HG03521 (cell line): ENCODE data around the gene B4GAT1.
A peak's percentile ranks its signal among the peaks of the same experiment; 100 is the strongest.
"Not testable (repeated sequence)": the region's sequence is repeated elsewhere in the genome, so short reads cannot be mapped to it uniquely, and the experiment has no call there.

Source experiments
- ATAC-seq: cut with Tn5 transposase; IDR thresholded peaks from one replicate; pipeline ENCODE4 v1.9.1; 2021; ENCODE audit warnings: mild to moderate bottlenecking, moderate library complexity; ENCODE audit not compliant: unreplicated experiment

Gene B4GAT1

DNA sequence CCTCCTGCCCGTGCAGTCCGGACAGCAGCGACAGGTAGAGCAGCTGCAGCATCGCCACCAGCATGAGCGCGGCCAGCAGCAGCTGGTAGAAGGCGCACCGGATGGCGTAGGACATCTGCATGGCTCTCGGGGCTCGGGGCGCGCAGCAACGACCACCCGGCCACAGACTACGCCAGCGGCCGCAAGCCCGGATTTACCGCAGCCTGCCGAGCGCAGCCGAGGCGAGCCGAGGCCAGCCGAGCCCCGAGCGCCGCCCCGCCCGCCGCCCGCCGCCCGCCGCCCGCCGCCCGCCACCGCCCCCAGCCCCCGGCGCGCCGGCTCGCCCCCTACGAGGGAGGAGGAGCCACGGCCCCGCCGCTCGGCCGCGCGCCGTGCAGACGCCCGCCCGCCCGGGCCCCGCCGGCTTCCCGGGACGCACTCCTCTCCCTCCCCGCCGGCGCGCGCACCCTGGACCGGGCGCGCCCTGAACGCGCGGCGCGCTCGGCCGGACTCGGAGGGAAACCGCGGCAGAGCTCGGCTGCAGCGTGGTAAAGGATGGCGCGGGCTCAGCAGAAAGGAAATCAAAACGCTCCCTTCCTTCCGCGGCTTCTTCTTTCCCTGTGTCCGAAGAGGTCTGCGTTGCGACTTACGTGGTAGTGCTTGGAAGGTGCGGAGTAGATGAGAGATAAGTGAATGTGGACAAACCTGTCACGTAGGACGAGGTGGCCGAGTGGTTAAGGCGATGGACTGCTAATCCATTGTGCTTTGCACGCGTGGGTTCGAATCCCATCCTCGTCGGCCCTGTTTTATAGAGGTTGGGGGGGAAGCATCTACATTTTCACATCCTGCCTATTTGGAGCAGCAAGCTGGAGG lies at the start of gene B4GAT1:
B4GAT1 (minus strand) TSS at position 205 of the 852 bp plus-strand sequence; CDS start at position 121, 84 bp downstream.
- peak; percentile 31 for ATAC-seq

- no peak for ATAC-seq
Observed at GRCh38 chr11:66393954-66394353, 46.5 kb upstream of the B4GAT1 start.

DNA sequence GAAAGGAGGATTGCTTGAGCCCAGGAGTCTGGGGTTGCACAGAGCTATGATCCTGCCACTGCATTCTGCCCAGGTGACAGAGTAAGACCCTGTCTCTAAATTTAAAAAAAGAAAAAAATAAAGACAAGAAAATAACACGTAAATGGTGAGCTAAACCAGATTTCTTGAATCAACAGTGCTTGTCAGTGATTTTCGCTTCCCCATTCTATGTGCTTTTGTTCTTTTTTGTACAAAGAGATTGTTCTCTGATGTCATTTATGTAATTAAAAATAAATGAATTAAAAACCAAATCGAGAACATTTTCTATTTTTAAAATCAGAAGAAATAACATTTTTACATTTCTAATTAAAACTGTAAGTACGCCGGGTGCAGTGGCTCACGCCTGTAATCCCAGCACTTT lies 43.9 kb upstream of the B4GAT1 start:
- no peak for ATAC-seq

DNA sequence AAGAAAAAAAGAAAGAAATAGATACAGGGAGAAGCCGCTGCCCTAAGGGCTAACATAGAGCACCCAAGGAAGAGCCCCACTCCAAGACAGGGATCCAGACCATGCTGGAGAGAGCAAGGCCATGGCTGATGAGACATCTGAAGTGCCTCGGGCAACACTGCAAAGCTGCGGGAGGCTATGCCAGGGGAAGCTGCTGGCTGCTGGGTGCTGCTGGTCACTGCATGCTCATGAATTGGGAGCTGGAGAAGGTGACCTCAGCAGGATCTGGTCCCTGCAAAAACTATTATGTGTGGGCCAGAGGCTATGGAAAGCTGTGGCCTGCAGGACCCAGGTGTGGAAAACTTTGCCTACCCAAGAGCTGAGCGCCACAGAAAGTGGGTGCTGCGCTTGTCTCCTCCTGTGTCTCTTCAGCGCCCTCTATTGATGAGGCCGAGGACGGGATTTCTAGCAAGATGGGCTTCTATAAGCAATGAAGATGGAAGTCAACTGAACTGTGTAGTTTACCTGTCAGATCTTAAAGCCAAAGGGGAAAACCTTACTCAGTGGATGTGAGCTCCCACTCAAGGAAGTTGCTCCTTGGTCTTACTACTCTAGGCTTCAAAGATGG lies 41.5 kb upstream of the B4GAT1 start:
- ATAC-seq, result no peak

- ATAC-seq, result no peak
Observed at GRCh38 chr11:66386171-66387069, 39.0 kb upstream of the B4GAT1 start.

GRCh38 chr11:66384316-66384715 lies 36.9 kb upstream of the B4GAT1 start:
- not testable (repeated sequence) for ATAC-seq

GRCh38 chr11:66380264-66380663 lies 32.8 kb upstream of the B4GAT1 start:
- ATAC-seq, result not testable (repeated sequence)

DNA sequence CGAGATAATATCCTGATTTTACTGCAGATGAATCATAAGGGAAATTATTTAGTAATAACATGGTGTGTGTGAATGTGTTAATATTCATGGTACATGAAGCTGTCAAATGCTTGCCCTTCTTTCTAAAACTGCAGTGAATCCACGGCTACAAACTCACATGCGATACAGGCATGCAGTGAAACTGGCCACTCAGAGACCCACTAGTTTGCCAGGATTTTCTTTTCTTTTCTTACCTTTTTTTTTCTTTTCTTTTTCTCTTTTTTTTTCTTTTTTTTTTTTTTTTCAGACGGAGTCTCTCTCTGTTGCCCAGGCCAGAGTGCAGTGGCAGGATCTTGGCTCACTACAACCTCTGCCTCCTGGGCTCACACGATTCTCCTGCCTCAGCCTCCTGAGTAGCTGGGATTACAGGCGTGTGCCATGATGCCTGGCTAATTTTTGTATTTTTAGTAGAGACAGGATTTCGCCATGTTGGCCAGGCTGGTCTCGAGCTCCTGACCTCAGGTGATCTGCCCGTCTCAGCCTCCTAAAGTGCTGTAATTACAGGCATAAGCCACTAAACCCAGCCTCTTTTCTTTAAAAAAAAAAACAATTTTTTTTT lies 26.4 kb upstream of the B4GAT1 start:
- not testable (repeated sequence) for ATAC-seq

- no peak for ATAC-seq
Observed at GRCh38 chr11:66373265-66373664, 25.8 kb upstream of the B4GAT1 start.

GRCh38 chr11:66371627-66372415 lies 24.4 kb upstream of the B4GAT1 start, which contains the start of gene SLC29A2:
Gene SLC29A2, minus strand, starts transcription at chr11:66371760. Its CDS starts 169 bp downstream, at chr11:66371591.
- peak; percentile 58 for ATAC-seq

GRCh38 chr11:66369073-66369894 lies 21.9 kb upstream of the B4GAT1 start:
- no peak for ATAC-seq

DNA sequence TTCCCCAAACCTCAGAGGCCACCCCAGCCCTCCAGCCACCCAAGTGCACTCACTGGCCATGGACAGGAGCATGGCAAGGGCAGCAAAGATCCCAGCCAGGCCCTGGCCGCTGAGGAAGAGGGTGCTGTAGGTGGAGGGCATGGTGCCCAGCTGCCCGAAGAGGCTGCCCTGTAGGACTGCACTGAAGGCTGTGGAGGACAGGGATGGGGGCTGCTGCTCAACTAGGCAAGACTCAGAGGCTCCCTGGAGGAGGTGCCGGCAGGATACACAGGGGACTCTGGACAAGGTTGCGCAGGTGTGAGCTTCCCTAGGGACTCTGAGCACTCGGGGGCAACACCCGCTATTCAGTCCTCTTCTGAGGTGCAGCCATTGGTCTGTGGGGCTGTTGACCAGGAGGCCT lies 21.1 kb upstream of the B4GAT1 start:
- ATAC-seq, result no peak

- ATAC-seq, result no peak
Observed at GRCh38 chr11:66367561-66368312, 20.3 kb upstream of the B4GAT1 start.

DNA sequence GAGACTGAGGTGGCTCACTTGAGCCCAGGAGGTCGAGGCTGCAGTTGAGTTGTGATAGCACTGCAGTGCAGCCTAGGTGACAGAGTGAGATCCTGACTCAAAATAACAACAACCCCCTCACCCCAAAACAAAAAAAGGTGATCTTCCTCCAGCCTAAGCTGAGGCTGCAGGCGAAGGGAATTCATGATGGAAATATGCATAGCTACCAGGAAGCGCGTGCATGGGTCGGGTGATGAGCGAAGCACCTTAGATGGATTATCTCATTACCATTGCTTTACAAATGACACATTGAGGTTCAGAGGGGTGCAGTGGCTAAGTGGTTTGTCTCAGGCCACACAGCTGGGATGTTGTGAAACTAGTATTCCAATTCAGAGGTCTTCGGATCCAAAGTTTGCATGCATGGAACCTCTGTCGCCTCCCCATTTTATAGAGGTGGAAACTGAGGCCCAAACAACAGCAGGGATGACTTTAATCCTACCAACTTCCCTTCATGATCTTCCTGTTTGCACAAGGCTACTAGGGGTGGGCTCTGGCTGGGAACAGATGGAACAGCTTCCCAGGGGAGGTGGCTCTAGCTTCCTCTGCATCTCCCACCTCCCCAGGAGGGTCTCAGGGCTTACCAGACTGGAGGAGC lies 19.5 kb upstream of the B4GAT1 start:
- no peak for ATAC-seq

- no peak for ATAC-seq
Observed at GRCh38 chr11:66365711-66366619, 18.5 kb upstream of the B4GAT1 start.

- ATAC-seq, result no peak
Observed at GRCh38 chr11:66365166-66365565, 17.7 kb upstream of the B4GAT1 start.
